ENCODE data around the gene FHIT. TPM values are rescaled to one million over a fixed set of nuclear protein-coding genes. Genes with fewer than 3 reads are reported as not detected.

The FHIT gene
- total and polyA plus RNA-seq, 2 of the 4 experiments (the other 2 are of a cell fraction): 0.07 TPM; not detected in 1

DNA sequence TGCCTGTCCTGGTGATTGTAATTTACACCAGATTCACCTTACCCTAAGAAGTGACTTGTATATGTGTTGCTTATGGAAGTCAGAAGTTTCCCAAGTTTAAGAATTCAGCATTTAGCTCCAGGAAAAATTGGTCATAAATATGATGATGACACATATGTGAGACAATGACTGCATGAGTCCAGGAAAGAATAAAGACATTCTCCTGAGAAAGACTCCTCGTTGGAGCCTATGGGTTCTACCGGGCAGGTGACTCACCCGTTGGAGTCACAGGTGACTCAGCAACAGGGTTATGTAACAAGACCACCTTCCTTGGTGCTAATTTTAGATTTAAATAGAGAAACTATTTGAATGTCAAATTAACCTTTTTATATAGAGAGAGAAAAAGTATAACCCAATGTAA is 662.4 kb downstream of the FHIT start:
- no TSS peak for BruUV-seq (replicated peaks)
- Histone ChIP-seq H2BK15ac (ENCODE audit: low read depth, low read length) (peak overlapping the region; percentile 41; the same call in 1 of the 3 replicates), H3K23ac (ENCODE audit: low read depth, low read length) (no peak overlapping the region), H3K36me3 (ENCODE audit: control insufficient read depth, insufficient read depth, low read length) (no peaks in the 10 kb centered on the region), H4K20me1 (ENCODE audit: insufficient read depth, low read length) (no peaks in the 10 kb centered on the region), H3K9me1 (ENCODE audit: insufficient read depth, low read length) (no peaks in the 10 kb centered on the region), H4K5ac (ENCODE audit: low read depth, low read length) (no peak overlapping the region), H3K27ac (ENCODE audit: insufficient read depth, low read length) (no peak overlapping the region), H3K4me3 (ENCODE audit: insufficient read depth, low read depth, low read length) (no peak overlapping the region), H2BK120ac (ENCODE audit: low read depth, low read length) (no peak overlapping the region), H2AK5ac (ENCODE audit: low read depth, low read length) (no peak overlapping the region), H2BK20ac (ENCODE audit: low read depth, low read length) (0 out of 2 replicates have a peak overlapping the region, but pooled peaks have one; percentile 3), H3K9me3 (ENCODE audit: control insufficient read depth, insufficient read depth, low read length) (no peaks in the 10 kb centered on the region), H3K18ac (ENCODE audit: low read depth, low read length) (no peak overlapping the region), H3K9ac (ENCODE audit: low read depth, low read length) (no peak overlapping the region), H4K91ac (ENCODE audit: insufficient read depth, low read depth, low read length) (no peak overlapping the region), H3K4me1 (ENCODE audit: control insufficient read depth, insufficient read depth, low read length) (peaks cover 3% of the 10 kb centered on the region; the same call in 1 of the 2 replicates), H3K56ac (ENCODE audit: extremely low read depth, insufficient read depth, low read length) (no peak overlapping the region), H2BK5ac (ENCODE audit: low read depth, low read length, poor library complexity, severe bottlenecking) (no peak overlapping the region), H3K4ac (ENCODE audit: low read depth, low read length) (no peak overlapping the region), H3K4me2 (ENCODE audit: low read depth, low read length) (no peak overlapping the region), H3K27me3 (ENCODE audit: control insufficient read depth, insufficient read depth, low read length) (no peaks in the 10 kb centered on the region), H4K8ac (ENCODE audit: low read depth in 2 of 2, low read length in 2 of 2) (0 out of 4 replicates have a peak overlapping the region, but pooled peaks of 1 of the 2 experiments have one; percentile 3), H3K79me1 (ENCODE audit: low read depth in 1 of 2, low read length in 2 of 2) (no peaks in the 10 kb centered on the region), H2AK9ac (replicated peaks; ENCODE audit: low read depth, low read length, poor library complexity) (no peak overlapping the region), H2AFZ (replicated peaks; ENCODE audit: low read length, poor library complexity) (no peak overlapping the region), H3K14ac (replicated peaks; ENCODE audit: low read depth, low read length) (no peak overlapping the region)
- ChIA-PET POLR2A (ENCODE audit: unreplicated experiment) (no interaction called here), CTCF (no interaction called here)
- TF ChIP-seq, protein P1, sequence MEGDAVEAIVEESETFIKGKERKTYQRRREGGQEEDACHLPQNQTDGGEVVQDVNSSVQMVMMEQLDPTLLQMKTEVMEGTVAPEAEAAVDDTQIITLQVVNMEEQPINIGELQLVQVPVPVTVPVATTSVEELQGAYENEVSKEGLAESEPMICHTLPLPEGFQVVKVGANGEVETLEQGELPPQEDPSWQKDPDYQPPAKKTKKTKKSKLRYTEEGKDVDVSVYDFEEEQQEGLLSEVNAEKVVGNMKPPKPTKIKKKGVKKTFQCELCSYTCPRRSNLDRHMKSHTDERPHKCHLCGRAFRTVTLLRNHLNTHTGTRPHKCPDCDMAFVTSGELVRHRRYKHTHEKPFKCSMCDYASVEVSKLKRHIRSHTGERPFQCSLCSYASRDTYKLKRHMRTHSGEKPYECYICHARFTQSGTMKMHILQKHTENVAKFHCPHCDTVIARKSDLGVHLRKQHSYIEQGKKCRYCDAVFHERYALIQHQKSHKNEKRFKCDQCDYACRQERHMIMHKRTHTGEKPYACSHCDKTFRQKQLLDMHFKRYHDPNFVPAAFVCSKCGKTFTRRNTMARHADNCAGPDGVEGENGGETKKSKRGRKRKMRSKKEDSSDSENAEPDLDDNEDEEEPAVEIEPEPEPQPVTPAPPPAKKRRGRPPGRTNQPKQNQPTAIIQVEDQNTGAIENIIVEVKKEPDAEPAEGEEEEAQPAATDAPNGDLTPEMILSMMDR (conservative IDR thresholded peaks at IDR 0.05; ENCODE audit: low read depth, low read length): no peak
- no peak for TF ChIP-seq RAD21 (IDR thresholded peaks at IDR 0.05; ENCODE audit: low read length)
- TF ChIP-seq POLR2A (IDR thresholded peaks at IDR 0.05; ENCODE audit: low read depth, low read length): no peak
- TF ChIP-seq NFE2L2 (IDR thresholded peaks at IDR 0.05; ENCODE audit: low read depth, low read length): no peak
- TF ChIP-seq SMC3 (IDR thresholded peaks at IDR 0.05; ENCODE audit: low read depth, low read length): no peak
- no peak for TF ChIP-seq MXI1 (IDR thresholded peaks at IDR 0.05; ENCODE audit: borderline replicate concordance, low read depth, low read length)
- no peak for TF ChIP-seq RFX5 (IDR thresholded peaks at IDR 0.05; ENCODE audit: low read depth, low read length)
- no peak for TF ChIP-seq MAFK (IDR thresholded peaks at IDR 0.05; ENCODE audit: low read depth, low read length)
- TF ChIP-seq, protein P2, sequence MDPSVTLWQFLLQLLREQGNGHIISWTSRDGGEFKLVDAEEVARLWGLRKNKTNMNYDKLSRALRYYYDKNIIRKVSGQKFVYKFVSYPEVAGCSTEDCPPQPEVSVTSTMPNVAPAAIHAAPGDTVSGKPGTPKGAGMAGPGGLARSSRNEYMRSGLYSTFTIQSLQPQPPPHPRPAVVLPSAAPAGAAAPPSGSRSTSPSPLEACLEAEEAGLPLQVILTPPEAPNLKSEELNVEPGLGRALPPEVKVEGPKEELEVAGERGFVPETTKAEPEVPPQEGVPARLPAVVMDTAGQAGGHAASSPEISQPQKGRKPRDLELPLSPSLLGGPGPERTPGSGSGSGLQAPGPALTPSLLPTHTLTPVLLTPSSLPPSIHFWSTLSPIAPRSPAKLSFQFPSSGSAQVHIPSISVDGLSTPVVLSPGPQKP (IDR thresholded peaks at IDR 0.05; ENCODE audit: borderline replicate concordance, low read depth, low read length): no peak
- TF ChIP-seq CEBPB (IDR thresholded peaks at IDR 0.05; ENCODE audit: low read depth, low read length): peak; percentile 45; the same call in 1 of the 2 replicates
- no peak for TF ChIP-seq MAZ (IDR thresholded peaks at IDR 0.05; ENCODE audit: borderline replicate concordance, low read depth, low read length)
- TF ChIP-seq RCOR1 (IDR thresholded peaks at IDR 0.05; ENCODE audit: insufficient replicate concordance, low read length): no peak
- no peak for TF ChIP-seq CHD1 (IDR thresholded peaks at IDR 0.05; ENCODE audit: low read depth, low read length)
- TF ChIP-seq BHLHE40 (IDR thresholded peaks at IDR 0.05; ENCODE audit: low read depth, low read length): peak; percentile 27; the same call in 1 of the 2 replicates
- TF ChIP-seq, protein P3, sequence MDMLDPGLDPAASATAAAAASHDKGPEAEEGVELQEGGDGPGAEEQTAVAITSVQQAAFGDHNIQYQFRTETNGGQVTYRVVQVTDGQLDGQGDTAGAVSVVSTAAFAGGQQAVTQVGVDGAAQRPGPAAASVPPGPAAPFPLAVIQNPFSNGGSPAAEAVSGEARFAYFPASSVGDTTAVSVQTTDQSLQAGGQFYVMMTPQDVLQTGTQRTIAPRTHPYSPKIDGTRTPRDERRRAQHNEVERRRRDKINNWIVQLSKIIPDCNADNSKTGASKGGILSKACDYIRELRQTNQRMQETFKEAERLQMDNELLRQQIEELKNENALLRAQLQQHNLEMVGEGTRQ (IDR thresholded peaks at IDR 0.05; ENCODE audit: low read depth, low read length): no peak
- peak; percentile 87 for TF ChIP-seq FOS (IDR thresholded peaks at IDR 0.05; ENCODE audit: low read depth, low read length)
- WGBS, 2 experiments (ENCODE audit: extremely low coverage in 2 of 2, insufficient read length in 1 of 2): no CpG with 5 or more reads among the region's 3 CpGs
- intact Hi-C loops (cut with micrococcal nuclease) (no loop called here), in situ Hi-C loops (cut with MboI; ENCODE audit: low sequenced_read_pairs) (no loop called here), dilution Hi-C loops (cut with HindIII; ENCODE audit: low sequenced_read_pairs, unreplicated experiment) (no loop called here)
- ATAC-seq (ENCODE audit: low read depth) (no peak), DNase-seq (peak; percentile 85)
